ENCODE measurements around the gene NPNT. TPM values are rescaled to one million over a fixed set of nuclear protein-coding genes. Genes with fewer than 3 reads are reported as not detected.

The NPNT gene
- total and polyA plus RNA-seq, 4 donors = 47.1 to 354 (median 111) TPM

GRCh38 chr4:105969575-105969974, 74.3 kb downstream of the NPNT start:
- WGBS, 2 donors = 54 to 57% methylated on average over 2 of the region's 2 CpGs
- ATAC-seq (ENCODE audit: low FRiP score) (no peak), DNase-seq (no peak)
- H3K36me3 ChIP-seq (ENCODE audit: control insufficient read depth in 1 of 2, insufficient read depth in 2 of 2, low read length in 1 of 2) = peaks cover 0 to 4% of the 10 kb centered on the region in 2 donors
- H3K27ac ChIP-seq (ENCODE audit: low read depth in 1 of 2, low read length in 2 of 2) = no peak overlapping the region
- intact Hi-C loops (cut with DNase I) = no loop called here
- H3K4me1 ChIP-seq (ENCODE audit: control insufficient read depth in 1 of 2, insufficient read depth in 2 of 2, low read length in 2 of 2) = peaks cover 1 to 2% of the 10 kb centered on the region in 2 donors
- no peaks in the 10 kb centered on the region for H3K9me3 ChIP-seq (ENCODE audit: control insufficient read depth, low read length)
- no peaks in the 10 kb centered on the region for H3K27me3 ChIP-seq (ENCODE audit: control insufficient read depth in 1 of 2, insufficient read depth in 2 of 2, low read length in 1 of 2)
- no peak overlapping the region for H3K4me3 ChIP-seq (ENCODE audit: low read length in 2 of 2)

GRCh38 chr4:105970371-105970770, 75.1 kb downstream of the NPNT start:
- H3K36me3 ChIP-seq (ENCODE audit: control insufficient read depth in 1 of 2, insufficient read depth in 2 of 2, low read length in 1 of 2) = peaks cover 0 to 4% of the 10 kb centered on the region in 2 donors
- WGBS, 2 donors = 79 to 80% methylated on average over 1 of the region's 1 CpG
- no peaks in the 10 kb centered on the region for H3K27me3 ChIP-seq (ENCODE audit: control insufficient read depth in 1 of 2, insufficient read depth in 2 of 2, low read length in 1 of 2)
- DNase-seq = no peak
- peaks cover 1 to 2% of the 10 kb centered on the region in 2 donors for H3K4me1 ChIP-seq (ENCODE audit: control insufficient read depth in 1 of 2, insufficient read depth in 2 of 2, low read length in 2 of 2)
- H3K27ac ChIP-seq (ENCODE audit: low read depth in 1 of 2, low read length in 2 of 2) = no peak overlapping the region
- no peaks in the 10 kb centered on the region for H3K9me3 ChIP-seq (ENCODE audit: control insufficient read depth, low read length)
- no peak overlapping the region for H3K4me3 ChIP-seq (ENCODE audit: low read length in 2 of 2)
- no peak for ATAC-seq (ENCODE audit: low FRiP score)
- intact Hi-C loops (cut with DNase I) = loop anchor here in 1 of 2 donors (10.0 kb wide), 1 partner anchor 166 kb away; no protein-coding TSS in a partner anchor

GRCh38 chr4:105971036-105971435, 75.8 kb downstream of the NPNT start:
- WGBS, 2 donors = 87 to 90% methylated on average over 4 of the region's 4 CpGs
- no peak overlapping the region for H3K4me3 ChIP-seq (ENCODE audit: low read length in 2 of 2)
- peaks cover 0 to 4% of the 10 kb centered on the region in 2 donors for H3K36me3 ChIP-seq (ENCODE audit: control insufficient read depth in 1 of 2, insufficient read depth in 2 of 2, low read length in 1 of 2)
- no peak overlapping the region for H3K27ac ChIP-seq (ENCODE audit: low read depth in 1 of 2, low read length in 2 of 2)
- ATAC-seq (ENCODE audit: low FRiP score) (no peak), DNase-seq (no peak)
- intact Hi-C loops (cut with DNase I) = loop anchor here in 1 of 2 donors (10.0 kb wide), 1 partner anchor 166 kb away; no protein-coding TSS in a partner anchor
- H3K9me3 ChIP-seq (ENCODE audit: control insufficient read depth, low read length) = no peaks in the 10 kb centered on the region
- no peaks in the 10 kb centered on the region for H3K4me1 ChIP-seq (ENCODE audit: control insufficient read depth in 1 of 2, insufficient read depth in 2 of 2, low read length in 2 of 2)
- no peaks in the 10 kb centered on the region for H3K27me3 ChIP-seq (ENCODE audit: control insufficient read depth in 1 of 2, insufficient read depth in 2 of 2, low read length in 1 of 2)

- ATAC-seq (ENCODE audit: low FRiP score) = no peak
- Histone ChIP-seq H3K4me3 (ENCODE audit: low read length in 2 of 2) (no peak overlapping the region), H3K4me1 (ENCODE audit: control insufficient read depth in 1 of 2, insufficient read depth in 2 of 2, low read length in 2 of 2) (no peaks in the 10 kb centered on the region), H3K9me3 (ENCODE audit: control insufficient read depth, low read length) (no peaks in the 10 kb centered on the region), H3K27ac (ENCODE audit: low read depth in 1 of 2, low read length in 2 of 2) (no peak overlapping the region), H3K36me3 (ENCODE audit: control insufficient read depth in 1 of 2, insufficient read depth in 2 of 2, low read length in 1 of 2) (peaks cover 0 to 4% of the 10 kb centered on the region in 2 donors), H3K27me3 (ENCODE audit: control insufficient read depth in 1 of 2, insufficient read depth in 2 of 2, low read length in 1 of 2) (no peaks in the 10 kb centered on the region)
- intact Hi-C loops (cut with DNase I) = loop anchor here in 1 of 2 donors (10.0 kb wide), 1 partner anchor 168 kb away; no protein-coding TSS in a partner anchor
- DNase-seq = no peak
- 89 to 92% methylated on average over 5 of the region's 5 CpGs for WGBS, 2 donors
Measured at GRCh38 chr4:105972946-105973621, 77.8 kb downstream of the NPNT start.

- ATAC-seq (ENCODE audit: low FRiP score) (no peak), DNase-seq (no peak)
- Histone ChIP-seq H3K36me3 (ENCODE audit: control insufficient read depth in 1 of 2, insufficient read depth in 2 of 2, low read length in 1 of 2) (peaks cover 0 to 4% of the 10 kb centered on the region in 2 donors), H3K9me3 (ENCODE audit: control insufficient read depth, low read length) (no peaks in the 10 kb centered on the region), H3K4me3 (ENCODE audit: low read length in 2 of 2) (no peak overlapping the region), H3K4me1 (ENCODE audit: control insufficient read depth in 1 of 2, insufficient read depth in 2 of 2, low read length in 2 of 2) (no peaks in the 10 kb centered on the region), H3K27ac (ENCODE audit: low read depth in 1 of 2, low read length in 2 of 2) (peak overlapping the region in 1 of 2 donors; percentile 28), H3K27me3 (ENCODE audit: control insufficient read depth in 1 of 2, insufficient read depth in 2 of 2, low read length in 1 of 2) (no peaks in the 10 kb centered on the region)
- intact Hi-C loops (cut with DNase I) = loop anchor here in 1 of 2 donors (5.0 to 10.0 kb wide), 2 partner anchors 80 to 172 kb away; partner anchors contain the start of gene NPNT
- 80 to 82% methylated on average over 3 of the region's 3 CpGs for WGBS, 2 donors
Measured at GRCh38 chr4:105976915-105977314, 81.6 kb downstream of the NPNT start.

GRCh38 chr4:105978684-105979296, 83.5 kb downstream of the NPNT start:
- H3K9me3 ChIP-seq (ENCODE audit: control insufficient read depth, low read length) = no peaks in the 10 kb centered on the region
- DNase-seq (peak; percentile 78 to 84), ATAC-seq (ENCODE audit: low FRiP score) (peak; percentile 80)
- H3K27me3 ChIP-seq (ENCODE audit: control insufficient read depth in 1 of 2, insufficient read depth in 2 of 2, low read length in 1 of 2) = no peaks in the 10 kb centered on the region
- H3K4me3 ChIP-seq (ENCODE audit: low read length in 2 of 2) = no peak overlapping the region
- 10 to 16% methylated on average over 2 of the region's 2 CpGs for WGBS, 2 donors
- H3K4me1 ChIP-seq (ENCODE audit: control insufficient read depth in 1 of 2, insufficient read depth in 2 of 2, low read length in 2 of 2) = no peaks in the 10 kb centered on the region
- peak overlapping the region; percentile 6 to 45 for H3K27ac ChIP-seq (ENCODE audit: low read depth in 1 of 2, low read length in 2 of 2)
- H3K36me3 ChIP-seq (ENCODE audit: control insufficient read depth in 1 of 2, insufficient read depth in 2 of 2, low read length in 1 of 2) = peaks cover 0 to under 1% of the 10 kb centered on the region in 2 donors
- intact Hi-C loops (cut with DNase I) = loop anchor here in 1 of 2 donors (5.0 to 10.0 kb wide), 2 partner anchors 81 to 174 kb away; partner anchors contain the start of gene NPNT

- no peak for DNase-seq
- no peaks in the 10 kb centered on the region for H3K4me1 ChIP-seq (ENCODE audit: control insufficient read depth in 1 of 2, insufficient read depth in 2 of 2, low read length in 2 of 2)
- no peaks in the 10 kb centered on the region for H3K9me3 ChIP-seq (ENCODE audit: control insufficient read depth, low read length)
- ATAC-seq (ENCODE audit: low FRiP score) = no peak
- 88 to 96% methylated on average over 3 of the region's 3 CpGs for WGBS, 2 donors
- intact Hi-C loops (cut with DNase I) = loop anchor here in 1 of 2 donors (5.0 to 10.0 kb wide), 2 partner anchors 82 to 175 kb away; partner anchors contain the start of gene NPNT
- no peak overlapping the region for H3K4me3 ChIP-seq (ENCODE audit: low read length in 2 of 2)
- H3K36me3 ChIP-seq (ENCODE audit: control insufficient read depth in 1 of 2, insufficient read depth in 2 of 2, low read length in 1 of 2) = no peaks in the 10 kb centered on the region
- H3K27me3 ChIP-seq (ENCODE audit: control insufficient read depth in 1 of 2, insufficient read depth in 2 of 2, low read length in 1 of 2) = no peaks in the 10 kb centered on the region
- H3K27ac ChIP-seq (ENCODE audit: low read depth in 1 of 2, low read length in 2 of 2) = peak overlapping the region; percentile 76 to 96
Measured at GRCh38 chr4:105979506-105979905, 84.2 kb downstream of the NPNT start.

- Histone ChIP-seq H3K27ac (ENCODE audit: low read depth in 1 of 2, low read length in 2 of 2) (no peak overlapping the region), H3K9me3 (ENCODE audit: control insufficient read depth, low read length) (no peaks in the 10 kb centered on the region), H3K4me3 (ENCODE audit: low read length in 2 of 2) (no peak overlapping the region), H3K4me1 (ENCODE audit: control insufficient read depth in 1 of 2, insufficient read depth in 2 of 2, low read length in 2 of 2) (peaks cover 4 to 8% of the 10 kb centered on the region in 2 donors), H3K36me3 (ENCODE audit: control insufficient read depth in 1 of 2, insufficient read depth in 2 of 2, low read length in 1 of 2) (no peaks in the 10 kb centered on the region), H3K27me3 (ENCODE audit: control insufficient read depth in 1 of 2, insufficient read depth in 2 of 2, low read length in 1 of 2) (no peaks in the 10 kb centered on the region)
- intact Hi-C loops (cut with DNase I) = no loop called here
- DNase-seq = no peak
- ATAC-seq (ENCODE audit: low FRiP score) = no peak
- 41 to 63% methylated on average over 2 of the region's 2 CpGs for WGBS, 2 donors
Measured at GRCh38 chr4:105988671-105989070, 93.4 kb downstream of the NPNT start.
